Activated naive CD4-positive, alpha-beta T cell treated with Interleukin-2 at 50 U/mL for 16 hours (primary cell): ENCODE measurements around the gene MACO1.
"Not testable (repeated sequence)": the region's sequence is repeated elsewhere in the genome, so short reads cannot be mapped to it uniquely, and the experiment has no call there.

Experiments
- DNase-seq: peaks from one replicate; pipeline ENCODE4 v3.0.0-alpha.2; 2020

MACO1 gene

DNA sequence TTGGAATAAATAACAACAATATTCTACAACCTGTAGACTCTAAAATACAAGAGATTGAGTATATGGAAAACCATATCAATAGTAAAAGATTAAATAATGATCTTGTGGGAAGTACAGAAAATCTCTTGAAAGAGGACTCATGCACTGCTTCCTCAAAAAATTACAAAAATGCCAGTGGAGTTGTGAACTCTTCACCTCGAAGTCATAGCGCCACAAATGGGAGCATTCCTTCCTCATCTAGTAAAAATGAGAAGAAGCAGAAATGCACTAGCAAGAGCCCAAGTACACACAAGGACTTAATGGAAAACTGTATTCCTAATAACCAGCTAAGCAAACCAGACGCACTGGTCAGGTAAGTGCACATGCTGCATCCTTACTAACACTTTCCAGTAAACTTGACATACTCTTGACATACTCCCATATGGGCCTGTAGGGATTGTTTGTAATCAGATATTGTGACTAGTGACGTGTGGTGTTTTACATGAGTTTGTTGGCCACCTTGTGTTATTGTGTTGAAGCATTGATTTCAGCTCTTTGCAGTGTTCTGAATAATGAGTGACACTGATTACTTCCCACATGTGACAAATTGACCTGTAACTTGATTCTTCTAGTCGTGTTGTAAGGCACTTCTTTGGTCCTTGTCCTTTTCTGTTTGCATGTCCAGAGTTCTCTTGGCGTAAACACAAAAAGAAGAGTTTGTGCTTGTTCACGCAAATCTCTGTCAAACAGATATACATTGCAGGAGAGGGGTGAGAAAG is 28.0 kb downstream of the MACO1 start:
- no peak for DNase-seq

GRCh38 chr1:25460020-25460419 is 29.3 kb downstream of the MACO1 start:
- DNase-seq = no peak

GRCh38 chr1:25460816-25461215 is 30.1 kb downstream of the MACO1 start:
- DNase-seq = not testable (repeated sequence)

DNA sequence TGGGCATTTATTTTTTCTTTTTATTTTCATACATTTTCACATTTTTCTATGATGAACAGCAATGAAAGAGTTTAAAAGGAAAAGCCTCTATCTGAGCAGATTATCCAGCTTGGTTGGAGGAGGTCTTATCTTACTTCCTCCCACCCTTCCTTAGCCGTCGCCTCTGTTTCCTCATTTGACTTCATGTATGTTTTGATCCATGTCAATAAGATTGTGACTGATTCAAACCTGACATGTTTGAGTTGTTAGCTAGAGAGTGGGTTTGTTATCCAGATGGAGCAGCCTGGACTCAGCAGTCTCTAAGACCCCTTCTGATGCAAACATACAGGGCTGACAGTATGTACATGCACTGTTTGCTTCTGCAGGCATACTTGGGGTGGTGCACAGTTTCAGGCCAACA is 31.2 kb downstream of the MACO1 start:
- DNase-seq = no peak

- no peak for DNase-seq
Measured at GRCh38 chr1:25462732-25463131, 32.0 kb downstream of the MACO1 start.

DNA sequence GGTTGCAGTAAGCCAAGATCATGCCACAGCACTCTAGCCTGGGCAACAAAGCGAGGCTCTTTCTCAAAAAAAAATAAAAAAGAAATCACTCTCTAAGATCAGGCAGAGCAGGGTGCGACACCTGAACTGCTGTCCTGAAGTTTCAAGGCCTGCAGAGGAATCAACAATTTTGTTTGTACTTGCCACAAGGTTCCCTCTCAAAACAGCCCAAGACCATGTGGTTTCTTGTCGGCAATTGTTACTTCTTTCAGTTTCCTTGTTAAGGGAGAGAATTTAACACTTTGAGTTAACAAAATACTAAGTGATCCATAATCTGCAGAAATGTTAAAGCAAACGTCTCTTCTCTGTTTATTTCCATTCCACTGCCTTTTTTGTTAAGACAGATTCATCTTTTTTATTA is 36.5 kb downstream of the MACO1 start:
- DNase-seq = no peak

DNA sequence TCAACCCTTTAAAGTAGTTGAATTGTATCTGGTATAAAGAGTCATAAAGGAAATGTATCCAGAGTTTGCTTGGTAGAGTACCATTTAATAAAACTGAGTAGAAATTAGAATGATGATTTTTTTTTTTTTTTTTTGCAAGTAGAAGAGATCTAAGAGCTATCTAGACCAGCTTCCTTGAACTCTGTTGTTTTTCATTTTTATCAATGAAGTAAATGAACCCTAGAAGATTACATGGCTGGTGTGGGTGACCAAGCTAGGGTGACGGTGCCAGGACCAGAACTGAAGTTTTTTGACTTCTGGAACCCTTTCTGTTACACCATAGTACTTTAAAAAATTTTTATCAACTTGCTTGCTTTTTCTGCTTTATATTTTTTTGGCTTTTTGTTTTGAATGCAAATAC is 36.9 kb downstream of the MACO1 start:
- DNase-seq = no peak

DNA sequence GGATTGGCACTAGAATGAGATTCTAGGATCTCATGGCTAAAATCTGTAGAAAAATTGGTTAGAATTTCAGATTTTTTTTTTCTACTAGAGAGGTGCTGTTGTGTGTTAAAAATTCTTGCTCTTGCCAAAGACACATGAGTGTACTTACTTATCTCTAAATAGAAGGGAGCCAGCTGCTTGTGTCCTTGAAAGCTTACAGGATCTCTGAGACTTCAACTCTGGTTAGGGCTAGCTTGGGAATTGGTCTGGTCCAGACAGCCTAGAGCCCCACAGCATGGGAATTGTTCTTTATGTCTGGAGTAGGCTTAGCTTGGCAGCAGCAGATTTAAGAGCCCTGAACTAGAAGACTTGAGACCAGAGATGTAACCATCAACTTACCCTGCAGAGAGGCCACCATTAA is 37.3 kb downstream of the MACO1 start:
- no peak for DNase-seq

DNA sequence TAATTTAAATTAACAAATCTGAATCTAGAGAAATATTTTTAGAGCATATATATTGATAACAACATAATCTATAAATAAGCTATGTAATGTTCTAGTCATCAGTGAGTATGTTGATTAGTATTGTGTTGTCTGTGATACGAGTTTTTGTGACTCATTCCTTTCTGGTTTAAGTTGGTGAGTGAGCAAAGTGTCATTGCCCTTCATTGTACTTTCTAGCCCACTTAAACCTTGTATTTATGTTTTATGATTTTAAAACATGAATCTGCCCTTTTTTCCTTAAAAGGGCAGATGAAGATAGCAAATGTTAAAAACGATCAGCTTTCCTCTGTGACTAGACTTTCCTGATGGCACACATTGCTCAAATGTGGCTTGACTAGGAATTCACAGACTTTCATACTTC is 38.5 kb downstream of the MACO1 start:
- no peak for DNase-seq

GRCh38 chr1:25472471-25472870 is 41.8 kb downstream of the MACO1 start:
- no peak for DNase-seq

- no peak for DNase-seq
Measured at GRCh38 chr1:25473653-25474225, 43.0 kb downstream of the MACO1 start.

DNA sequence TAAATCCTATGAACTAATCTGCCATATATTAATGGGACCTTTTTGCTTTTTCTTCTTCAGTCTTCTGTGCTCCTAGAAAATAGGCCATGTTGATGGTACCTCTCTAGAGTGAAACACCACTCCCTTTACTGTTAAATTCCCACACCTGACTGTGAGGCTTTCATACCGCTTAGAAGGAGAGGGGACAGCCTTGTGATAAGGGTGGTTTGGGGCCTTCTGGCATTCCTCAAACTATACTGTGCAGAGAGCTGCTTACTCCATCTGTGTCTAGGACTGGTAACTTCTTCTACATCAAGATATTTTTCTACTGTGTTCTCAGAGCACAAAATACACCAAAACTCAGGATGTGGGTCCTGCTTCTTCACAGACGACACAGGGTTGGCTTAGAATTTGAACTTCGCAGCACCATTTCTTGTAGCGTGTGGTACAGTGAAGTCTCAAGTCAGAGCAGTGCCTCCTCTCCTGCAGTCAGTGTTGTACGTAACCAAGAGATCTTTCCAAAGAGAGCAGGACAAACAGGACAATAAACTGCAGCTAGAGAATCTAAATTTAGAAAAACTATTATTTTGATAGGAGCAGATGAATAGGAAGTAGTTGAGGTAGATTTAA is 43.8 kb downstream of the MACO1 start:
- no peak for DNase-seq

DNA sequence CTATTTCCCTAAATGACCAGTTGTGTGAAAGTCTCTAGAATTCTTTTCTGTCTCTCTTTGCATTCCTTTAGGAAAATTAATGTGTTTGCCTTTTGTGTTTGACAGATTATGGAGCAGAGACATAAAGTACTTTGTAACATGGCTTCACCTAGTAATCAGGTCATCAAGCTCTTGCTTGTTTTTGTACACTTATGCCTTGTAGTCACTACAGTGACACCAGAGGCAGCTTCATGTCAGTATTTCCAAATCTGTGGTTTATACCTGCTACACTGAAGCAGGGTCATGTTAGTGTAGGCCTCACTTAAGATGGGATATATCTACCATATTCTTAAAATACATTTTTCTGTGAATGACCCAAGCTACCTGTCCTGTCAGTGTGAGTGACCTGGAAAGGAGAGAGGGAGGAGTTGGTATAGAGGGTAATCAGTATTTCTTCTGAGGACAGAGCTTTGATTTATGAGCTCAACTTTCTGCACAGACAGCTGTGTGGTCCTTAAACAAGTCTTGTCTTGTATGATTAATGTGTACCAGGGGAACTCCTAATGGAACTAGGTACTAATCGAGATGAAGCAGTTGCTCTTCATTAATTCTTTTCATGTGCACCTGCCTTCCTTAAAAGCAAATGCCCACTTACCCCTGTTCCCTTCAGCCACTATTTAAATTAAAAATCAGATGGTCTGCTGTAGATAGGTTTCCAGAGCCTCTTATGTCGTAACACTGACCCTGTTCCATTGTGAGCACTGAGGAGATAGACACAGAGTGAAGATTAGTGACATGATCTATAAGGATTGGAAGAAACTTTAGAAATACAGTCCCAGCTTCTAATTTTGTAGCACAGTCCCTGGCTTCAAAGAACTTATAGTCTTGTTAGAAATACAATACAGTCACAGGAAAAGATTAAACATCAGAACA is 45.7 kb downstream of the MACO1 start:
- no peak for DNase-seq

GRCh38 chr1:25477448-25478034 is 46.8 kb downstream of the MACO1 start:
- no peak for DNase-seq

DNA sequence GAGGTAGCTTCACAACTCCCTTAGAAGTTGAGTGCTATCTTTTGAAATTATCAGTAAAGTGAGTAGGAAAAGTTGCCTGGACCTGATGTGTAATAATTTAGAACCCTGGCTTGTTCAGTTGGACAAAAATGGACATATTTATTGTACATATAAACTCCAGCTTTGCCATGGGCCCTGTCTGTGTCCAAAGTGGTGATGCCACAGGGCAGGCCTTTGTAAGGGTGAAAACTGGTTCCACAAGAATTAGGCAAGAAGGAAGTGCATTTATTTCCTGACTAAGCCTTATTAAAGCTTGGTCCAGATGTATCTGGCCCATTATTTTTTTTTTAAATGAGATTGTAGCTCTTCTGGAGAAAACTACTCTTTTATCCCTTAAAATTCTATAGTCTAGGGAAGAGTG is 47.9 kb downstream of the MACO1 start:
- no peak for DNase-seq

DNA sequence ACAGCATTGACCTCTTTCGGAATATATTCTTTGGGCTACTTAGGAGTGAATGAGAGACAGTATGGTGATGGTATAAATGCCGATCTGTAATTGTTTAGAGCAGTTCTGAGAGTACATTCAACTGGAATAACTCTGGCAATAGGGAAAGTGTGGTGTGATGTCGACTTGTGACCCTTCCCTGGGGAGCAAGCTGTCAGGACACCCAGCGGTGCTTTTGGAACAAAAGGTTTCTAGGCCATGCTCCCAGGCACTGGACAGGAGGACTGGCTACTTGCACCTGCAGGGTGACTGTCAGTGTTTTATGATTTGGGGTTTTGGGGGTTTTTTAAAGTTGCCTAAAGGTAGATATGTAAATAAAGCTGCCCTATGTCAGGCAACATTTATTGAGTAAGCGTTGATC is 50.9 kb downstream of the MACO1 start:
- no peak for DNase-seq

DNA sequence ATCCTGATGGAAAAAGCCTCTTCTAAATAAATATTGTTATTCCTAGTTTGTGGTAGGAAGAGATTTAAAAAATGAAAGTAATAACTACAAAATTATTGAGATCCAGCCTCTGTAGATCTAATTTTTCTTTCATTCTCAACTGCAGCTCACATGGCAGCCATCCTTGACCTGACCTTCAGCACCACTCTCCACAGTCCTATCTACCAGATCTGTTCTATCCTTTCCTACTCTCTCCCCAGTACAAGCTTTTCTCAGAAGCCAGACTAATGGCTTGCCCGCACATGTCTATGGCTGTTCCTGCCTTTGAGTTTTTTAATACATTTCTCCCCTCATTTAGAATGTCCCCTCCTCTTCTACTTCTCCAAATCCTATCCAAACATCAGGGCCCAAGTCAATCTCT is 51.5 kb downstream of the MACO1 start:
- DNase-seq = no peak

DNA sequence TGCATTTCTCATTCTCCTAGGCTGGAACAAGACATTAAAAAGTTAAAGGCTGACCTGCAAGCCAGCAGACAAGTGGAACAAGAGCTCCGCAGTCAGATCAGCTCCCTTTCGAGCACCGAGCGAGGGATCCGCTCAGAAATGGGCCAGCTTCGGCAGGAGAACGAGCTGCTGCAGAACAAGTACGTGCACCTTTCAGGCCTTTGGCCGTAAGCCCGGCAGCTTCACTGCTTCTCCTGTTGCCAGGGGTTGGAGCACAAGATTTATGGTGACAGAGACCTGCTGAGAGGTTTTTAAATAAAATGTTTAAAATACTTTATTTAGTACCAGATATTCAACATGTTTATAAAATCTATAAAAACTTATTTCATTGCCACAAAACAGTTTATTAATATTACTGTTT is 53.4 kb downstream of the MACO1 start:
- no peak for DNase-seq

DNA sequence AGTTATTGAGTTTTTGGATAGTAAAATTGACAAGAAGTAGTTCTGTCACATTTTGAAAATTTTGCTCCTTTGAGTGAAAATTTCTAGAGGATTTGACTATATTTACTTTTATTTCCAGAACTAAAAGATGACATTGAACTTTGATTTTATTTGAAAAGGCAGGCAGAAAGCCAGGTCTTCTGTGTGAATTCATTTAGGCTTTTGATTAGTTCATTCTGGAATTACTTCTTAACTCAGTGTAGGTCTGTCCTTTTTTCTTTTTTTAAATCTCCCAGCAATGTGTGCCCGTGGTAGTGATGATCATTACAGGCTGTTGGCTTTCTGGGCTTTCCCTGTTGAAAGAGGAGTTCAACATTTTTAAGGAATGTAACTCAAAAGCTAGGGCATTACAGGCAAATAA is 53.8 kb downstream of the MACO1 start:
- no peak for DNase-seq

DNA sequence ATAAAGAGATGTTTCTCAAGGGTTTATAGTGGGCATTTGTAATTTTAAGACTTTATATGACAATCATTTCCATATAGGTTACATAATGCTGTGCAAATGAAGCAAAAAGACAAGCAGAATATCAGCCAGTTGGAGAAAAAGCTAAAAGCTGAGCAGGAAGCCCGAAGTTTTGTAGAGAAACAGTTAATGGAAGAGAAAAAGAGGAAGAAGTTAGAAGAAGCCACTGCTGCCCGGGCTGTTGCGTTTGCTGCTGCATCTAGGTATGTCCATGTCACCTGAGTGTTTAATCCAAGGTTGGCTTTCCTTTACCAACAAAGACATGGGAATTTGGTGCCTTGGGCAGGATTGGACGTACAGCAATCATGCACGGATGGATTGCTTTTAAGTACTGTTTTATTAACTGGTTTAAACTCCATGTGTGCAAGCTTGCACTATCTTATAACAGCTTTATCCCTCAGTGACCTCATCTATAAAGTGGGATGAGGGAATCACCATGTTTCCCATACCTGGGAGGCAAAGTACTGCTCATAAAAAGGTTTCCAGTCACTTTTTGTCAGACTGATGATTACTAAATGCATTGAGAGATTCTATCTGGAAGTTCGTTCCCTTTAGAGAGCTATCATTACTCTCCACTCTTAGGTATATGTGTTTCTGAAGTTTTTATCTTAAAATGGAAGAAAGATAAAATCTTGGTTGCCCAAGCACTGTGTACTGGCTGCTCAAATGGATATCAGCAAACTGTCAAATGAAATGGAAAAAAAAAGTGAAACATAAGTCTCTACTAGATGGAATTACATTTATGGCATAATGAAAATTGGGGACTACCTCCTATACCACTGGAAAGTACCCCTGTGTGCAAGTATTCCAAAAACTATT is 55.1 kb downstream of the MACO1 start:
- no peak for DNase-seq

DNA sequence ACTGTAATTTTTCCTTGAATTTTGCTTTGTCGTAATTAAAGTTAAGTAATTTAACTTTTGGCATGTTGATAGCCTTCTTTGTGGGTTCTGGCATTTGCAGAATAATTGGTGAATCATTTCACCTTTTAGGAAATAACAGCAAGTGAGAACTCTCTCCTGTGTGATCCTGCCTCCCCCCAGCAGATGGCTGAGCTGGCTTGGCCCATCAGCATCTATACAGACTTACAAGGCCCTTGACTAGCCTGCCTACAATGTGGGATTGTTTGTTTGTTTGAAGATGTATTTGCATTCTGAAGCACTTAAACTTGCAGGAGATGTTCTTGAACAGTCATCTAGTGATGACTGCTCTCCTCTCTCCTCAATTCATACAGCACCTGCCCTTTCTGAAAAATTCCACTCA is 55.9 kb downstream of the MACO1 start:
- DNase-seq = no peak

DNA sequence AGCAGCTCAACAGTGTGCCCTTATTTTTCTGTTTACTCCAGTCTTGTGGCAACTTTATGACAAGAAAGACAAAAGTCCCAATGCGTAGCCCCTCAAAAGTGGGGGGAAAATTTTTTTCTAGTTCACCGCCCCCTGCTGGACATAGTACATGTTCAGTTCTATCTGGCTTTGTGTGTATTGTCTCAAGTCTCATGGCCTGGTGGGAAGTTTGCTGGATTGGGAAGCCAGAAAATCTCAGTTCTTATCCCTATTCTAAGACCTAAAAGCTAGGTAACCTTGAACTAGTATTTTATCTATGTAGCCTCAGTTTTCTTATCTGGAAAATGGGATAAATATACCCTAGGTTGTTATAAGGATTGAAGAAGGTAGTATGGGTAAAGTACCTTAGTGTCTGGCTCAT is 56.9 kb downstream of the MACO1 start:
- peak; percentile 34 for DNase-seq
